ENCODE measurements around the gene HDAC4. TPM values are rescaled to one million over a fixed set of nuclear protein-coding genes. Genes with fewer than 3 reads are reported as not detected.

The HDAC4 gene
- total RNA-seq, 1 experiment from 2014 or later, result 47.6 TPM

DNA sequence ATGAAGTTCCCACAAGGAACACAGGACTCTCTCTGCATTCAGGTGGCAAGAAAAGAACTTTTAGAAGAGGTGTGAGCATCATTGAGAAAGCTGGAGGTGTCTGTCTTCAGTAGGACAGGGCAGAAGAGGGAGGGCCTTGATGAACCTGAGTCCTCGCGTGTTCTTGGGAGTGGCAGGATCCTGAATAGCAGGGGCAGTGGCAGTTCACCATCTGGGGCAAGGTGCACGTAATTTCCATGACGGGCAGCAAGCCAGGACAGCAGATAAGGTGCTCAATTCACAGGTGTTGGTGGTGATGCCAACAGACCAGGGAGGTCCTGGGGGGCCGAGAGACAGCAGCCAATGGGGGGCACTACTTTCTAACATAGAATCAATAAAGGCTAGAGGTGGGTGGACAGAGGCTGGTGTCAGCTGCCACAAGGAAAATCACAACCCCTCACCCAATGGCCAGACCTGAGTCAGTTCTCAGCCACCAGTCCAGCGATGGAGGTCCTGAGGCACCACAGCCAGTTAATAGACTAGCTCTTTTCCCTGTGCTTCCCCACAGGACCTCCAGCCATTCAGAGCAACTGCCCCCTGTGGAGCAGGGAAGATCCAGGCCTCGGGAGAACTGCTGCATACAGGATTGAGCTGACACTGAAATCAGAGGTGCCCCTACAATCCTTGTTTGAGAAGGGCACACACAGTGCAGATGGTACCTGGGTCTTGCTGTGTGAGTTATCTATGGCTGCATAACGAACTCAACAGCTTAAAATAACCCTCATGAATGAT is 10.9 kb upstream of the HDAC4 start:
- no peaks in the 10 kb centered on the region for H3K27me3 ChIP-seq (ENCODE audit: insufficient read depth, low read length)
- no peak overlapping the region for H3K4me2 ChIP-seq (ENCODE audit: low read length)
- ChIA-PET RAD21 (ENCODE audit: low non-redundant PET in 1 of 2, low total read pairs in 2 of 2, uncharacterized antibody in 2 of 2, unreplicated experiment in 2 of 2) (no interaction called here), CTCF (no interaction called here), POLR2A (no interaction called here)
- no peak overlapping the region for H2AFZ ChIP-seq (ENCODE audit: low read depth, low read length, poor library complexity, severe bottlenecking)
- no TSS peak for BruUV-seq (replicated peaks)
- no peak overlapping the region for H3K27ac ChIP-seq (ENCODE audit: low read depth, low read length)
- H3K4me1 ChIP-seq (ENCODE audit: control insufficient read depth in 1 of 2, insufficient read depth in 2 of 2, low read length in 2 of 2), result no peaks in the 10 kb centered on the region
- H3K9me2 ChIP-seq (ENCODE audit: insufficient read depth), result no peaks in the 10 kb centered on the region
- H3K9me3 ChIP-seq (ENCODE audit: control insufficient read depth in 1 of 2, insufficient read depth in 1 of 2, low read depth in 1 of 2, low read length in 2 of 2), result no peaks in the 10 kb centered on the region
- H3K36me3 ChIP-seq (ENCODE audit: control insufficient read depth in 1 of 2, insufficient read depth in 2 of 2, low read length in 2 of 2), result no peaks in the 10 kb centered on the region
- H3K79me2 ChIP-seq (ENCODE audit: insufficient read depth, low read length), result no peaks in the 10 kb centered on the region
- DNase-seq (ENCODE audit: low read depth, low spot score) (no peak), ATAC-seq (no peak)
- H3K9ac ChIP-seq (ENCODE audit: low read length), result no peak overlapping the region
- TF ChIP-seq POLR2AphosphoS5 (IDR thresholded peaks at IDR 0.05; ENCODE audit: low read depth, low read length) (no peak), TCF7L2 (IDR thresholded peaks at IDR 0.05; ENCODE audit: borderline replicate concordance, extremely low read depth, insufficient read depth, insufficient read length) (no peak)
- no peaks in the 10 kb centered on the region for H4K20me1 ChIP-seq (ENCODE audit: insufficient read depth)
- H3K4me3 ChIP-seq (replicated peaks in 1 of 2; ENCODE audit: low read depth in 1 of 2, low read length in 2 of 2), result no peak overlapping the region
- intact Hi-C loops (cut with micrococcal nuclease), result no loop called here

DNA sequence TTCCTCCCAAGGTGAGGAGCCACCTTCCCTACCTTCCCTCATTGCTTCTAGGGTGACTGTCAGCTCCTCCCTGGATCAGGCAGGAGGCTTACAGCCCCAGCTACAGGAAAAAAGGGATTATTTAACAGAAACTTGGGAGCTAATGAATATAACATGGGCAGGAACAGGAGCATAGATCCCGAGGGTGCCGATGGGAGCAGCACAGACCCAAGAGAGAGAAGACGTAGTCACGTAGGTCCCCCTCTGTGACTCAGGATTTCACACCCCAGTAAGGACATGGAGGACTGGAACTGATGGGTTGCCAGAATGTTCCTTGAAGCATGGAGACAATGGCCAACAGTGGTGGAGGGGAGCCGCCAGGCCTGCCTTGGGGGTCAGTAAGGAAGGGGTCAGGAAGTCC is 10.3 kb upstream of the HDAC4 start:
- RAD21 ChIA-PET (ENCODE audit: low non-redundant PET in 1 of 2, low total read pairs in 2 of 2, uncharacterized antibody in 2 of 2, unreplicated experiment in 2 of 2), result no interaction called here
- H3K79me2 ChIP-seq (ENCODE audit: insufficient read depth, low read length), result no peaks in the 10 kb centered on the region
- H3K27ac ChIP-seq (ENCODE audit: low read depth, low read length), result no peak overlapping the region
- no peak overlapping the region for H3K9ac ChIP-seq (ENCODE audit: low read length)
- H3K4me1 ChIP-seq (ENCODE audit: control insufficient read depth in 1 of 2, insufficient read depth in 2 of 2, low read length in 2 of 2), result no peaks in the 10 kb centered on the region
- H2AFZ ChIP-seq (ENCODE audit: low read depth, low read length, poor library complexity, severe bottlenecking), result no peak overlapping the region
- H3K4me3 ChIP-seq (replicated peaks in 1 of 2; ENCODE audit: low read depth in 1 of 2, low read length in 2 of 2), result no peak overlapping the region
- CTCF ChIA-PET, result no interaction called here
- H3K9me2 ChIP-seq (ENCODE audit: insufficient read depth), result no peaks in the 10 kb centered on the region
- ATAC-seq (no peak), DNase-seq (ENCODE audit: low read depth, low spot score) (no peak)
- BruUV-seq (replicated peaks), result no TSS peak
- no peaks in the 10 kb centered on the region for H3K27me3 ChIP-seq (ENCODE audit: insufficient read depth, low read length)
- no peaks in the 10 kb centered on the region for H3K9me3 ChIP-seq (ENCODE audit: control insufficient read depth in 1 of 2, insufficient read depth in 1 of 2, low read depth in 1 of 2, low read length in 2 of 2)
- H4K20me1 ChIP-seq (ENCODE audit: insufficient read depth), result no peaks in the 10 kb centered on the region
- H3K4me2 ChIP-seq (ENCODE audit: low read length), result no peak overlapping the region
- POLR2A ChIA-PET, result no interaction called here
- H3K36me3 ChIP-seq (ENCODE audit: control insufficient read depth in 1 of 2, insufficient read depth in 2 of 2, low read length in 2 of 2), result no peaks in the 10 kb centered on the region
- intact Hi-C loops (cut with micrococcal nuclease), result no loop called here
- TF ChIP-seq EZH2 (IDR thresholded peaks at IDR 0.05) (no peak), ZNF274 (IDR thresholded peaks at IDR 0.05; ENCODE audit: low read depth, low read length) (no peak), REST (IDR thresholded peaks at IDR 0.05; ENCODE audit: low read depth) (no peak), ELF1 (IDR thresholded peaks at IDR 0.05; ENCODE audit: borderline replicate concordance, low read depth) (no peak), POLR2A (IDR thresholded peaks at IDR 0.05; ENCODE audit: borderline replicate concordance, extremely low read depth, insufficient read depth, insufficient read length) (no peak), ZBTB33 (IDR thresholded peaks at IDR 0.05; ENCODE audit: extremely low read depth, insufficient replicate concordance, low read length) (no peak), CBX3 (IDR thresholded peaks at IDR 0.05; ENCODE audit: low read depth) (no peak), SRF (IDR thresholded peaks at IDR 0.05; ENCODE audit: low read depth) (no peak), CTCF (IDR thresholded peaks at IDR 0.05 in 2 of 3, conservative IDR thresholded peaks at IDR 0.05 in 1 of 3; ENCODE audit: borderline replicate concordance in 1 of 3, insufficient read depth in 1 of 3, low read depth in 2 of 3, low read length in 2 of 3) (no peak), ZFX (IDR thresholded peaks at IDR 0.05) (no peak)
